IPS DF 4.7 (cell line): ENCODE measurements around the gene ESYT1.

Source experiments
- DNase-seq: peaks from one replicate; pipeline ENCODE4 v3.0.0-alpha.2; 2013; ENCODE audit warnings: low spot score; ENCODE audit errors: extremely low read depth

Gene ESYT1

GRCh38 chr12:56127888-56128669 lies at the start of gene ESYT1:
Gene ESYT1 (plus strand): TSS chr12:56128267. CDS start chr12:56128320, 53 bp downstream.
- peak; percentile 100 for DNase-seq

- DNase-seq: no peak
Observed at GRCh38 chr12:56078427-56078826, 49.6 kb upstream of the ESYT1 start.

GRCh38 chr12:56078931-56079722 lies 48.9 kb upstream of the ESYT1 start:
- no peak for DNase-seq

GRCh38 chr12:56079723-56080555 lies 48.1 kb upstream of the ESYT1 start, which contains the start of gene ERBB3:
Gene ERBB3 (plus strand): TSS chr12:56080165. CDS start chr12:56080301, 136 bp downstream.
- DNase-seq: no peak

- no peak for DNase-seq
Observed at GRCh38 chr12:56080556-56081138, 47.4 kb upstream of the ESYT1 start.

- DNase-seq: no peak
Observed at GRCh38 chr12:56081393-56082347, 46.4 kb upstream of the ESYT1 start.

- no peak for DNase-seq
Observed at GRCh38 chr12:56082382-56082781, 45.7 kb upstream of the ESYT1 start.

GRCh38 chr12:56082967-56083366 lies 45.1 kb upstream of the ESYT1 start:
- no peak for DNase-seq

GRCh38 chr12:56084958-56085543 lies 43.0 kb upstream of the ESYT1 start:
- no peak for DNase-seq

GRCh38 chr12:56086096-56086495 lies 42.0 kb upstream of the ESYT1 start:
- no peak for DNase-seq

GRCh38 chr12:56086608-56087007 lies 41.5 kb upstream of the ESYT1 start:
- no peak for DNase-seq

- DNase-seq: no peak
Observed at GRCh38 chr12:56087220-56087619, 40.8 kb upstream of the ESYT1 start.

GRCh38 chr12:56097738-56098137 lies 30.3 kb upstream of the ESYT1 start:
- no peak for DNase-seq

GRCh38 chr12:56098592-56098991 lies 29.5 kb upstream of the ESYT1 start:
- no peak for DNase-seq

GRCh38 chr12:56099787-56100186 lies 28.3 kb upstream of the ESYT1 start:
- DNase-seq: no peak

GRCh38 chr12:56101045-56101444 lies 27.0 kb upstream of the ESYT1 start:
- no peak for DNase-seq

GRCh38 chr12:56102683-56103065 lies 25.4 kb upstream of the ESYT1 start:
- DNase-seq: no peak

- no peak for DNase-seq
Observed at GRCh38 chr12:56103066-56103711, 24.9 kb upstream of the ESYT1 start.

- no peak for DNase-seq
Observed at GRCh38 chr12:56103823-56104108, 24.3 kb upstream of the ESYT1 start.
